PC-3 (cell line): ENCODE data around the gene SH2D1A. TPM values are rescaled to one million over a fixed set of nuclear protein-coding genes. Genes with fewer than 3 reads are reported as not detected.
A peak's percentile ranks its signal among the peaks of the same experiment; 100 is the strongest.

Source experiments
- ATAC-seq: fragments of 200-7000 bp; cut with Tn5 transposase; 2 replicates; pipeline ENCODE4 v1.9.1; 2020; ENCODE audit warnings: mild to moderate bottlenecking, moderate library complexity
- BruUV-seq: library from RNA; stranded (reverse); fragments of 400-500 nt; replicated peaks from 2 replicates; lab custom pipeline; 2021; lab: Mats Ljungman, UMichigan
- CTCF ChIA-PET: fragments of 300-600 bp; sonication (Branson Sonifier 250); formaldehyde crosslinking; loops from one replicate; lab custom pipeline; 2022; ENCODE audit warnings: antibody characterized with exemption; lab: Charles Lee
- POLR2A ChIA-PET: fragments of 300-600 bp; sonication (Branson Sonifier 250); formaldehyde crosslinking; loops from one replicate; lab custom pipeline; 2022; ENCODE audit warnings: antibody characterized with exemption; ENCODE audit not compliant: unreplicated experiment; lab: Charles Lee
- DNase-seq: peaks from one replicate; pipeline ENCODE4 v3.0.0-alpha.2; 2015
- H2AFZ ChIP-seq: fragments of 300-600 bp; sonication (generic); 2 replicates; pipeline ENCODE4 v1.6.0; 2016; ENCODE audit warnings: antibody characterized with exemption, low read length
- H3F3A ChIP-seq: fragments of 300-600 bp; sonication (generic); one replicate; pipeline ENCODE4 v1.6.0; 2017; ENCODE audit warnings: antibody characterized with exemption, low read length, control low read depth, mild to moderate bottlenecking; ENCODE audit not compliant: unreplicated experiment
- H3K27ac ChIP-seq: fragments of 300-600 bp; sonication (generic); 2 replicates; pipeline ENCODE4 v1.5.1; 2016; ENCODE audit warnings: mild to moderate bottlenecking, low read length
- H3K27me3 ChIP-seq: fragments of 300-600 bp; sonication (generic); 2 replicates; pipeline ENCODE4 v1.6.1; 2016; ENCODE audit warnings: low read length, mixed read lengths
- H3K36me3 ChIP-seq: fragments of 300-600 bp; sonication (generic); 2 replicates; pipeline ENCODE4 v1.6.1; 2016; ENCODE audit warnings: low read depth, mixed run types, low read length, mixed read lengths
- H3K4me1 ChIP-seq: fragments of 300-600 bp; sonication (generic); 2 replicates; pipeline ENCODE4 v1.5.1; 2016; ENCODE audit warnings: low read length; ENCODE audit not compliant: insufficient read depth
- H3K4me2 ChIP-seq: fragments of 300-600 bp; sonication (generic); 2 replicates; pipeline ENCODE4 v1.6.0; 2016; ENCODE audit warnings: low read length
- H3K4me3 ChIP-seq: fragments of 300-600 bp; sonication (generic); 2 replicates; pipeline ENCODE4 v1.5.1; 2016; ENCODE audit warnings: mild to moderate bottlenecking, low read length, mixed read lengths
- H3K79me2 ChIP-seq: fragments of 300-600 bp; sonication (generic); 2 replicates; pipeline ENCODE4 v1.6.1; 2017; ENCODE audit warnings: low read length, mixed read lengths
- H3K9ac ChIP-seq: fragments of 300-600 bp; sonication (generic); 2 replicates; pipeline ENCODE4 v1.6.0; 2016; ENCODE audit warnings: mild to moderate bottlenecking, low read length
- H3K9me2 ChIP-seq: fragments of 300-600 bp; sonication (generic); replicated peaks from 2 replicates; pipeline ENCODE4 v1.6.1; 2016; ENCODE audit warnings: mixed run types, low read length, mixed read lengths
- H3K9me3 ChIP-seq: fragments of 300-600 bp; sonication (generic); 2 replicates; pipeline ENCODE4 v1.6.1; 2016; ENCODE audit warnings: low read length, mixed read lengths
- H4K20me1 ChIP-seq: fragments of 300-600 bp; sonication (generic); 2 replicates; pipeline ENCODE4 v1.6.1; 2016; ENCODE audit warnings: low read length, mixed read lengths
- EZH2 ChIP-seq: fragments of 300-600 bp; sonication (generic); IDR thresholded peaks from one replicate; pipeline ENCODE4 v1.6.1; 2017; ENCODE audit warnings: antibody characterized with exemption, mild to moderate bottlenecking, low read length; ENCODE audit not compliant: unreplicated experiment
- EZH2phosphoT487 ChIP-seq: fragments of 300-600 bp; sonication (generic); IDR thresholded peaks from 2 replicates; pipeline ENCODE4 v1.6.1; 2018; ENCODE audit warnings: mild to moderate bottlenecking, antibody characterized with exemption, low read length, borderline replicate concordance
- intact Hi-C: fragments of 100-400 bp; cut with micrococcal nuclease; formaldehyde crosslinking; loops from 2 replicates; pipeline ENCODE4 v1.9.0; 2023
- total RNA-seq: library from RNA; depleted of rRNA; stranded (reverse); fragments of >200 nt; gene quantifications from 2 replicates; pipeline ENCODE4 v1.2.3, GENCODE V29; 2014
- TF ChIP-seq, protein P1 (sequence below): fragments of 300-600 bp; sonication (generic); conservative IDR thresholded peaks from 2 replicates; pipeline ENCODE4 v1.5.1; 2017; ENCODE audit warnings: antibody characterized with exemption, low read depth, mild to moderate bottlenecking, low read length

The SH2D1A gene
- total RNA-seq, 1 experiment from 2014 or later = not detected

DNA sequence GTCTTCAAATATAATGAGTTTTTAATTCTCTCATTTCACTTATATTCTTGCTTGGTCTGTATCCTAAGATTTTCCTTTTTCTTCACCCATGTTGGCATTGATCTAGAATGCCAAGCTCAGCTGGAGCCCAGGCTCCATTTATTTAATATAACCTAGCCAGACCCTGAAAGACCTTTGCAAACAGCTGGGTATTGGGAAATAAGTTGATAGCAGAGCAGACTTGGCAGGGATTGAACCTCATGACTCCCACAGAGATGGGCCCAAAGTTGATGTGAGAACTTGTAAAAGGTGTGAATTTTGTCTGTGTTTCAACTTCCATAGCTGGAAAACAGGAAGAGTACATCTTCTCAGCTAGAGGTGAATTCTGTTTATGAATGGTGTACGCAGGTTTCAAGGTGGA is 59.5 kb downstream of the SH2D1A start:
- Histone ChIP-seq H3F3A (no peaks in the 10 kb centered on the region), H3K79me2 (no peaks in the 10 kb centered on the region), H3K9me2 (no peaks in the 10 kb centered on the region), H3K9me3 (no peaks in the 10 kb centered on the region), H3K27ac (no peak overlapping the region; the same call in 1 of the 2 replicates), H2AFZ (peak overlapping the region; percentile 15; the same call in 1 of the 2 replicates), H3K36me3 (no peaks in the 10 kb centered on the region), H4K20me1 (no peaks in the 10 kb centered on the region), H3K4me3 (no peak overlapping the region), H3K4me1 (peaks cover 11% of the 10 kb centered on the region), H3K4me2 (peak overlapping the region; percentile 63), H3K9ac (no peak overlapping the region), H3K27me3 (no peaks in the 10 kb centered on the region)
- intact Hi-C loops = loop anchor here (1.0 to 5.0 kb wide), 4 partner anchors 17 to 796 kb away; no protein-coding TSS in a partner anchor
- ChIA-PET POLR2A (interaction anchor here (0.6 kb wide), 1 partner anchor 140 kb away, joined by 5 read pairs; no protein-coding TSS in a partner anchor), CTCF (interaction anchor here (0.5 kb wide), 1 partner anchor 66 kb away, joined by 3 read pairs; no protein-coding TSS in a partner anchor)
- TF ChIP-seq EZH2phosphoT487 (no peak), EZH2 (no peak)
- TF ChIP-seq, protein P1, sequence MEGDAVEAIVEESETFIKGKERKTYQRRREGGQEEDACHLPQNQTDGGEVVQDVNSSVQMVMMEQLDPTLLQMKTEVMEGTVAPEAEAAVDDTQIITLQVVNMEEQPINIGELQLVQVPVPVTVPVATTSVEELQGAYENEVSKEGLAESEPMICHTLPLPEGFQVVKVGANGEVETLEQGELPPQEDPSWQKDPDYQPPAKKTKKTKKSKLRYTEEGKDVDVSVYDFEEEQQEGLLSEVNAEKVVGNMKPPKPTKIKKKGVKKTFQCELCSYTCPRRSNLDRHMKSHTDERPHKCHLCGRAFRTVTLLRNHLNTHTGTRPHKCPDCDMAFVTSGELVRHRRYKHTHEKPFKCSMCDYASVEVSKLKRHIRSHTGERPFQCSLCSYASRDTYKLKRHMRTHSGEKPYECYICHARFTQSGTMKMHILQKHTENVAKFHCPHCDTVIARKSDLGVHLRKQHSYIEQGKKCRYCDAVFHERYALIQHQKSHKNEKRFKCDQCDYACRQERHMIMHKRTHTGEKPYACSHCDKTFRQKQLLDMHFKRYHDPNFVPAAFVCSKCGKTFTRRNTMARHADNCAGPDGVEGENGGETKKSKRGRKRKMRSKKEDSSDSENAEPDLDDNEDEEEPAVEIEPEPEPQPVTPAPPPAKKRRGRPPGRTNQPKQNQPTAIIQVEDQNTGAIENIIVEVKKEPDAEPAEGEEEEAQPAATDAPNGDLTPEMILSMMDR = no peak
- ATAC-seq = no peak
- DNase-seq = no peak
- BruUV-seq = no TSS peak

DNA sequence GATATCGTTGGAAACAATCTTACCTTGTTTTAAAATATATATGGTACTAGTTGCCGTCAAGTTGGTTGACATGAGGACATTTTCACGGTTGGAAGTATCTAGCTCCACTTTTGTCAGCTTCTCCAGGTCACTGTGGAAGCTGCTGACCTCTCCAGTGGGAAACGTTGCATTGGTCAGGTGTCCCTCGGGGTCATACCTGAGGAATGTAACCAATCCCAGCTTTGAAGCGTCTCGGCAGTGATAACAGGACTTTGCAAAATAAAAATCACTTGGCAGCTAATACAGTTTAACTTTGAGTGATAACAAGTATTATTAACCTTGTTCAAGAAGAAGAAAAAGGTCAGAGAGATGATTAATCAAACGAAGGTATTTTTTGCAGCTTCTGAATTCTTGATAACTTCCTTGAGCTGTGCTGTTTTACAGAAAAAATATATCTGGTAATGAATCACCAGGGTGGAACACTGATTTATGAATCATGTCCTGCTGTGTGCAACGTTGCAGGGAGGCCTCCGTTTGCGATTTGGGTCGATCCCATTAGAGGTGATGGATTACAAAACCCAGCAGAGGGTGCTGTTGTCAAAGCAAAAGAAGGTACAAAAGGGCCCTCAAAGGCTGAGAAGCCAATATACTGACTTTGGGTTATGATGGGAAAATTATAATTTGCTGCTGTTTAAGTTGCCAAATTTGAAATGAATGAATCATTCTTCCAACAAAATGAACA is 60.1 kb downstream of the SH2D1A start:
- no peaks in the 10 kb centered on the region for H3K27me3 ChIP-seq
- intact Hi-C loops = loop anchor here (1.0 to 5.0 kb wide), 4 partner anchors 18 to 796 kb away; no protein-coding TSS in a partner anchor
- POLR2A ChIA-PET = interaction anchor here (0.6 kb wide), 1 partner anchor 139 kb away, joined by 5 read pairs; no protein-coding TSS in a partner anchor
- no peak for TF ChIP-seq EZH2
- TF ChIP-seq, protein P1 = peak; percentile 78
- no peak for TF ChIP-seq EZH2phosphoT487
- no peaks in the 10 kb centered on the region for H3K79me2 ChIP-seq
- no peaks in the 10 kb centered on the region for H3F3A ChIP-seq
- H3K4me2 ChIP-seq = peak overlapping the region; percentile 63
- peak overlapping the region; percentile 15 for H2AFZ ChIP-seq
- H3K9me3 ChIP-seq = no peaks in the 10 kb centered on the region
- peak overlapping the region; percentile 34 for H3K27ac ChIP-seq
- no peaks in the 10 kb centered on the region for H4K20me1 ChIP-seq
- H3K9ac ChIP-seq = no peak overlapping the region
- peaks cover 11% of the 10 kb centered on the region for H3K4me1 ChIP-seq
- no peaks in the 10 kb centered on the region for H3K36me3 ChIP-seq
- H3K9me2 ChIP-seq = no peaks in the 10 kb centered on the region
- DNase-seq = peak; percentile 93
- CTCF ChIA-PET = interaction anchor here (0.5 to 0.7 kb wide), 3 partner anchors 42 to 100 kb away, joined by 3 read pairs; no protein-coding TSS in a partner anchor
- peak overlapping the region; percentile 20; the same call in 1 of the 2 replicates for H3K4me3 ChIP-seq
- peak; percentile 94 for ATAC-seq
- no TSS peak for BruUV-seq
